Activated CD4-positive, alpha-beta T cell treated with anti-CD3 and anti-CD28 coated beads, Interleukin-2, amount 50 U/mL, for 1 hour (primary cell): ENCODE data around the gene TULP1.
A peak's percentile ranks its signal among the peaks of the same experiment; 100 is the strongest.
"Not testable (repeated sequence)": the region's sequence is repeated elsewhere in the genome, so short reads cannot be mapped to it uniquely, and the experiment has no call there.

ENCODE experiments used
- DNase-seq: peaks from one replicate; pipeline ENCODE4 v3.0.0-alpha.2; 2020

TULP1 gene

DNA sequence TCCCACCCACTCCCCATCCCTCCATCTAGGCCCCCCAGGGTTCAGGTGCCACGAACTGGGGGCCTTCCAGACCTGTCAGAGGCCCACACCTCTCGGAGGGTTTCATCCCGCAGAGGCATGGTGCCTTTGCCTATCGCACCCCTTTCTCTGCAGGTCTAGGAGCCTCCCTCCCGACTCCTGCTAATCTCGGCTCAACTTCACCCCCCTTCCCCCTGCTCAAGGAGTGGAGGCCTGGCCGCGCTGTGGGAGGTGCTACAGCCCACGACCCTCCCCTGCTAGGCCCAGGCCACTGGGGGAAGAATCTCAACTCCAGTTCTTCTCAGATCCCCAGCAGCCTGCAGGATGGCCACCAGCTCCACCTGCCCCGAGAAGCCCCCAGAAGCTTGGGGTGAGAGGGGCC, at the start of gene TULP1:
TULP1 (minus strand) TSS at position 157 of the 400 bp plus-strand sequence; CDS start at position 119, 38 bp downstream.
- DNase-seq = no peak

DNA sequence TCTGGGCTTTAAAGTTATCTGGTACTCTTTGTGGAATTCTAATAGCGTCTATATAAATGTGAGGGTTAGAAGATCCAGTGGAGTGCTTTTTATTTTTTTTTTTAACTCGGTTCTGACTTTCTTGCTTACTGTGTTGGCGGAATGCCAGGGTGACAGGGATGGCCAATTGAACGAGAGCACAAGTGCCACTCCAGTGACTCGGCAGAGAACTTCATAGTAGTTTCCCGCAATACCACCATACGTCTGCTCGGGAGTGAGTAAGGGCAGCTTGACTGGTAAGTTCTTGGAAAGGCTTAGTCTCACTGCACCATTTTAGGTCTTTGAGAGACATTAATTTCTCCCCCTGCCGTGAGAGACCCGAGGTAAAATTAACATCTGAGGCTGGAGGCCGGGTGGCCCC, 49.4 kb upstream of the TULP1 start:
- DNase-seq = no peak

DNA sequence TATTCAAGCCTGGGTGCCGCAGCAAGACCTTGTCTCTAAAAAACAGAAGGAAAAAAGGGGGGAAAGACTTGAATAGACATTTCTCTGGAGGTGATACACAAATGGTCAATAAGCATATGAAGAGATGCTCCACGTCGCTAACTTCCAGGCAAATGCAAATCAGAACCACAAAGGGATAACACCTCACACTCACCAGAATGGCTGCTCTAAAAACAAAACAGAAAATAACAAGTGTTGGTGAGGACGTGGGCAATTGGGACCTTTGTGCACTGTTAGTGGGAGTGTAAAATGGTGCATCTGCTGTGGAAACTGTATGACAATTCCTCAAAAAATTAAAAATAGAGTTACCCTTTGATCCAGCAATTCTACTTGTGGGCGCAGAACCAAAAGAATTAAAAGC, 48.4 kb upstream of the TULP1 start:
- DNase-seq = no peak

DNA sequence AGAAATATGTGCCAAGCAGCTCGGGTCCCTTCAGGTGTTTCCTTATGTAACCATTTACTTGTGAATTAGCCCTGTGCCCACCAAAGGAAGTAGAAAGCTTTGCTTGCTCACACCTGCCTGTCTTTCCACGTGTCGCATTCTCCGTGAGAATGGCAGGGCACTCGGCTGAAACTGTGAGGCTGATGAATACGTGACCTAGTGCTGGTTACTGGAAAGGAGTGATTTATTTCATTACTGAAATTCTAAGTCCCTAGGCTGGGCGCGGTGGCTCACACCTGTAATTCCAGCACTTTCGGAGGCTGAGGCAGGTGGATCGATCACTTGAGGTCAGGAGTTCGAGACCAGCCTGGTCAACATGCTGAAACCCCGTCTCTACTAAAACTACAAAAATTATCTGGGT, 45.9 kb upstream of the TULP1 start:
- DNase-seq = no peak

DNA sequence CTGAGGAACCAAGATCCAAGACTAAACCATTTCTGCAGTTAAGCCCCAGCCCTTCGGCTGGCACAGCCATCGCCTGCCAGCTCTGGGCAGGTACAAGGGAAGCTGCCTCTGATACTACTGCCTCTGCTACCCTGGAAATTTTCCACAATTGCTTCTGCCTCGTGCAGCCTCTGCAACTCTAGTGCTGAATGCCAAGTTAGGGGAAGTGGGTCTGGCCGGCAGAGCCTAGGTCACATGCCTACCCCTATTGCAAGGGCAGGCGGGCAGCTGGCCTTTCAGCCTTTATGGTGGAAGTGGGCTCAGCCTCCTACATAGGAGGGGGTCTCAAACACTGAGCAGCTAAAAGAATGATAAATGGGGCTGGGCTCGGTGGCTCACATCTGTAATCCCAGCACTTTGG, 44.5 kb upstream of the TULP1 start:
- DNase-seq = no peak

DNA sequence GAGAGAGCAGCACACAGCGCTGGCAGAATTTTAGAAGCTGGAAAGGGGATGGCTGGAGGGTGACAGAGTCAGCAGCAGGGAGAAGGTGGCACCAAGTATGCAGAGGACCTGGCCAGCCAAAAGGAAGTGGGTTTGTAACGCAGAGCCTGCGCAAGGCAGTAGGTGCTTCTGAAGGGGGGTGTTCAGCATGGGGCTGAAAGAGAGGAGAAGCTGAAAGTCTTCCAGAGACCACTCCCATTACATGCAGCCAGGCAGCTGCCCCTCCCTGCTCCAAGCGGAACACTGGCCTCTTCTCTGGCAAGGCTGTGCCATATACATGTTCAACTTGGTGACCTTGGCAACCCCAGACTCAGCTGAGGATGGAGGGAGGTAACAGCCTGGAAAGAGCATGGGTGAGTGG, 42.1 kb upstream of the TULP1 start:
- DNase-seq = no peak

DNA sequence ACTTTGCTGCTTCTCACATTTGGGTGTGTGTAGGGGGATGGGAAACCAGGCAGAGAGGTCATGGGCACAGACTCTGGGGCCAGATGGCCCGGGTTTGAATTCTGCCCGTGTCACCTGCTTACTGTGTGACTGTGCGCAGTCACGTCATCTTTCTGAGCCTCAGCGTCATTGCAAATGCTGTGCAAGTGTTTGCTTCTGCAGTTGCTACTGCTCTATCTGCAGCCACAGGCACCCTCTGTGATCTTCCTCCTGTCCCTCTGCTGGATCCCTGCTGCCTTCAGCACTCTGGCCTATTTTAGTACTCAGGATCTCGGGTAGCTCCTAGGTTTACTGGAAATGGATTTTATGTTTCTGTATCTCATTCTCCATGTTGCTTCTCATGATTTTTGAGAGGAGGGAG, 40.6 kb upstream of the TULP1 start:
- no peak for DNase-seq

DNA sequence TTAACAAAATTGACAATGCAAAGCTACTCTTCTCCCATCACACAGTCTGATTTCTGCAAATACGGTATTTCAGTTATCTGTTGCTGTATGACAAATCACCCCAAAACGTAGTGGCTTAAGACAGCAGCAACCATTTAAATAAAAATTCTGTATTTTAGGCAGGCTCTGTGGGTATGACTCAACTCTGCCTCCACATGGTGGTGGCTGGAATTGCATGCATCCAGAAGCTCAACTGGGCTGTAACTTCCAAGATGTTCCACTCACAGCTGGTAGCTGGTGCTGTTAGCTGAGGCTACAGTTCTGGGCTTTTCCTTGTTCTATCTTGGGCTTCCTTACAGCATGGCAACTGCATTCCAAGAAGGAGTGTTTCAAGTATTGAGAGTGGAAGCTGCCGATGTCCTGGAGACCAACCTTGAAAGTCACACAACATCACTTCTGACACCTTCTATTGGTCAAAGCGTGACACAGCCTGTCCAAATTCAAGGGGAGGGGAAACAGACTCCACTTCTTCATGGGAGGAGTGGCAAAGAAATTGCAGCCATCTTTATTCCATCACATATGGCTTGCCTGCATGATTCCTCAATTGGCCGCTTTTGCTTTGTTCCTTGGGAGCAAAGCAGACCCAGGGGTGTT, 39.7 kb upstream of the TULP1 start:
- peak; percentile 67 for DNase-seq

DNA sequence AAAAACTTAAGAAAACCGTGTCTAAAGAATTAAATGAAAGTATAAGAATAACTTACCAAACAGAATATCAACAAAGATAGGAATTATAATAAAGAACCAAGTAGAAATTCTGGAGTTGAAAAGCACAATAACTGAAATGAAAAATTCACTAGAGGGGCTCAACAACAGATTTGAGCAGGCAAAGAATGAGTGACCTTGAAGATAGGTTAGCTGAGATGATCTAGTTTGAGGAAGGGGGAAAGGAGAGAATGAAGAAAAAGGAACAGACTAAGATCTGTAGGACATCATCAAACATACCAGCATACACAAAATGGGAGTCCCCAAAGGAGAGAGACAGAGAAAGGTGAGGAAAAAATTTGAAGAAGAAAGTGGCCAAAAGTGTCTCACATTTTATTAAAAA, 37.7 kb upstream of the TULP1 start:
- no peak for DNase-seq

DNA sequence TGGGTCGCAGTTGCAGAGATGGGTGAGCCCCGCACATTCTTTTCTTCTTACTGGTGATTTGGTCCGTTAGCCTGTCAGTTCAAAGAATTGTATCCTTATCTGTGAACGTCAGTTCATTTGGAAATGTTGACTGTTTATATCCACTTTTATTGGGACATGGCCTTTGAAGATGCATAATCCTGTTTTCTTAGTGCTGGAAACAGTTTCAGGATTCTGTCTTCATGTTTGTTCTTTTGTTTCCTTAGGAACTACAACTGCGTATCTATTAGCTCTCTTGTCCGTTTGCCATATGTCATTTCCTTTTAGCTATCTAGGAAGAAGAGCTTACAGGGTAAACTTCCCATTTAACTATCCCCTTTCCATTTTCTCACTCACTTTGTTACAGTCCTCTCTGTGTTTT, 35.0 kb upstream of the TULP1 start:
- no peak for DNase-seq

DNA sequence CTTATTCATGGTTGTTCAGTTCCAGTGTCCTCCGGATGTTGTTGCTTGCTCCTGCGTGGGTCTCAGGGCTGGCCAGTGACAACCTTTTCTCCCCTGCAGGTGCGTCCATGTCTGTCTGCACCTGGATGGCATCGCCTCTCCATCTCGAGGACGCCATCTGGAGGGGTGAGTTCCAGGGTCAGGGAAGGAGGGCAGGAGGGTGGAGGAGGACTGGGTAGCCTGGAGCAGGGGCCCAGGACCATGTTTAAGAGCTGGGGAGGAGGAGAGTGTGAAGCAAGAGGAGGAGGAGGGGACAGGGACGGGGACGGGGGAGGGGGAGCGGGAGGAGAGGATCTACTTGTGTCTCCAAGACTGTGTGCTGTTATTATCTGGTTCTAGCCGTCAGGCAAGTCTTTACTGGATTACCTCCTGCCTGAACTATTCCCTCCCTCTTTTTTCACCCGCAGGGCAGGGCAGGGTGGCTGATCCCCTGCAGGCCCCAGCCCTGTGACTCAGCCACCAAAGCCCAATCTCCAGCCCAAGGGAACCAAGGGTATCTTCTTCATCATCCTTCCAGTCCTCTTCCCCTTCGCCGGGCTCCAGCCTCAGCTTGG, 32.2 kb upstream of the TULP1 start:
- no peak for DNase-seq

DNA sequence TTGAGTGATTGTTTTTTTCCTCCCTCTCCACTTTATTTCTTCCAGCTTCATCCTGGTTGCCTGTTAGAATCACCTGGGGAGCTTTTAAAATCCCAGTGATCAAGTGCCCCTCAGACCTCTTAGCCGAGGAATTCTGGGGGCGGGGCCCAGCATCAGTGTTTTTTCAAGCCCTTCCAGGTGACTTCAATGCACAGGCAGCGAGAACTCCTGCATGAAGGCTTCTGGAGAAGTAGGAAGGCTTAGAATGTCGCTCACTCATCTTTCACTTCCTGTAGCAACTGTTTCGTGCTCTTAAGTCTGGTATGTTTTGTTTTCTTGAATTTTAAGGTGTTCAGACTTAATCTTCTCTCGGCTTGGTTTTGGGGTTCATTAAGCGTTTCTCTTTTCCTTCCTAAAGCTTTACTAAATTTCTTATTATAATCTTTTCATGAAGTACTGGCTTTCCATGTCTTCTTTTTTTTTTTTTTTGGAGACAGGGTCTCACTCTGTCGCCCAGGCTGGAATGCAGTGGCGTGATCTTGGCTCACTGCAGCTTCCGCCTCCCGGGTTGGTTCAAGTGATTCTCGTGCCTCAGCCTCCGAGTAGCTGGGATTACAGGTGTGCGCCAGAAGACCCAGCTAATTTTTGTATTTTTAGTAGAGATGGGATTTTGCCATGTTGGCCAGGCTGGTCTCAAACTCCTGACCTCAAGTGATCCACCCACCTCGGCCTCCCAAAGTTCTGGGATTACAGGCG, 30.9 kb upstream of the TULP1 start:
- no peak for DNase-seq

DNA sequence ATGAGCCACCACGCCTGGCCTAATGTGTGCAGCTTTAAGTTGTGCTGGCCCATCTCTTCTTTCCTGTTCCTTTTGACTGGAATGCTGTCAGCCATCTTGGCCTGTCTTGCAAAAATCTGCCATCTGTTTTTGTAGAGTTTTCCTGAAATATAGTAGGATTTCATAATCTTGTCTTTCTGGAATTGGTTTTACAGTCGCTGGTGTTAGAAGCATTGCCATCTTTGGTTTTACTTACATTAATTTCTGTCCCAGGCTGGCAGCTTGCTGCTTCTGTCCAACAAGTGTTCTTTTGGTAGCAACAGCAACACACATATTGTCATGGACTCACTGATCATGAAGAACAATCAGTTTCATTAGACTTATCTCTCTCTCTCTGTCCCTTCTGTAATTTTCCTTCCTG, 29.1 kb upstream of the TULP1 start:
- DNase-seq = no peak

DNA sequence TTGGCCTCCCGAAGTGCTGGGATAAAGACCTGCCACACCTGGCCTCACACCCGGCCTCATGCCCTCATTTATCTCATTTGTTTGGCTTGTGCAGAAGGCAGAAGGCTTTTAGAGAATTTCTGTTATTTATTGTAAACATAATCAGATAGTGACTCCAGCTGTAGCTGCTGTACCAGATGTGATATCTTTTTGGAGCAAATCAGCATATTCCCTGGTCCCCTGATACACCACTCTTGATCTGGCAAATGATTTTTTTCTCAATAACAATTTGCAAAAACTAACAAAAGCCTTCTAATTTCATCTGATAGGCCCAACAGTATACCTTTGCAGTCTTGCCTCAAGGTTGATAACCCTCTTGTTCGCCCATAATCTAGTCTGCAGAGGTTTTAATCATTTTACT, 26.5 kb upstream of the TULP1 start:
- no peak for DNase-seq

DNA sequence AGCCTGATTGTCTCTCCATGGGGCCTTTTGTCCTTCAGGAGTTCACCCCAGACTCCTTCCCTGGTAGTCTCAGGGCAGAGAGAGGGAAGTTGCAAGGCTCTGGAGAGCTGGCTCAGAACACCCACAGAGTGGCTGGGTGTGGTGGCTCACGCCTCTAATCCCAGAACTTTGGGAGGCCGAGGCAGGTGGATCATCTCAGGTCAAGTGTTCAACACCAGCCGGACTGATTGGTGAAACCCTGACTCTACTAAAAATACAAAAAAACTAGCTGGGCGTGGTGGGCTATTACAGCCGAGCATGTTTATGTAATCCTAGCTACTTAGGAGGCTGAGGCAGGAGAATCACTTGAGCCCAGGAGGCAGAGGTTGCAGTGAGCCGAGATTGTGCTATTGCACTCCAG, 23.2 kb upstream of the TULP1 start:
- not testable (repeated sequence) for DNase-seq

DNA sequence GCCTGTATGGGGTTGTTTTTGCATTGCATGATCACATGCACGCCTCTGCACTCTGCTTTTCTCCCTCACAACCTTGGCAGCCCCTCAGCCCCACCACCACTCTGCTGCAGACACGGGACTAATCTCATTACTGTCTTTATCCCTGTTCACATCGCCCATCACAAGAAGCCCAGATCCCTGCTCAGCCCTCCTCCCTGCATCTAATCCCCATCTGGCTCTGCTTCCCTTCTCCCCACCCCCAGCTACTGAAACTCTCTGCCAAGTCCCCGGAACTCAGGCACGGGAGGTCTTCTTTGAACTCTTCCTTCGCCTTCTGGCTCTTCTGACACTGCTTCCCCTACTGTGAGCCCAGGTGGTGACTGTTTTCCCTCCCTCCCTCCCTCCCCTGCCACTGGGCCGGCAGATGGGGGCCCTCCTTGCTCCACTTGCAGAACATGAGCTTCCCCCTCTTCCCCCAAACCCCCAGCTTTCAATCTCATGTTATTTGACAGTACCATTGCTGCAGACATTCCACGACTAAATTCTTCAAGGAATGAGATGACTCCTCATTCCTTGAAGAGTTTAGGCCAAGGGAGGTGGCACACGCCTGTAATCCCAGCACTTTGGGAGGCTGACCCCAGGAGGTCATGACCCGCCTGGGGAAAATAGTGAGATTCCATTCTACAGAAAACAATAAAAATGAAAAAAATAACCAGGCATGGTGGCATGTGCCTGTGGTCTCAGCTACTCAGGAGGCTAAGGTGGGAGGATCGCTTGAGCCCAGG, 21.9 kb upstream of the TULP1 start:
- DNase-seq = no peak

DNA sequence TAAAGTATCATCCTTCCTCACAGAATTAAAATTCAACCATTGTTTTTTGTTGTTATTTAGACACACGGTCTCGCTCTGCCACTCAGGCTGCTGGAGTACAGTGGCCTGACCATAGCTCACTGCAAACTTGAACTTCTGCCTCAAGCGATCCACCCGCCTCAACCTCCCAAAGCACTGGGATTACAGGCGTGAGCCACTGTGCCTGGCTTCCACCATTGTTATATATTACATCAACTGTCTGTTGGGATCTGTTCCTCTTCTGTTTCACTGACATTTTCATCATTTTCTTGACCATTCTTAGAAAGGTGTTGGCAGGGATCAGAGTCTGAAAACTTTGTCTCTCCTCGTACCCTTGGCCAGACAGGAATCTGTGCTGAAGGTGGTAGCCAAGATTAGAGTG, 21.3 kb upstream of the TULP1 start:
- DNase-seq = no peak

DNA sequence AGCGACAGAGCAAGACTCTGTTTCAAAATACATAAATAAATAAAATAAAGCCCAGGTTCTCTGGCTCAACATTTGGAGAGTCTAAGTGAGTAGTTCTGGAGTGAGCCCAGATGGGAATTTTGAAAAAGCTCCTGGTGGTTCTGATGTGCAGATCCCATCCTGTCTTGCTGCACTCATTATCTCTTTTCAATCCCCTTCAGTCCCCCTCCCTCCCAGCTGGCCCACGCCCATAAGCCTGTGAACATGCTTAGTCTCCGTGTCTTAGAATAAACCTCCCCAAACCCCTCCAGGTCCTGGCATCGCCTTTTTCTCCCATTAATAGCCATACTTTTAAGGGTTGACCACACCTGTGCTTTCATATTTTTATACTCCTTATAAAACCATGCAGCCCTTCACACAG, 19.4 kb upstream of the TULP1 start:
- no peak for DNase-seq

DNA sequence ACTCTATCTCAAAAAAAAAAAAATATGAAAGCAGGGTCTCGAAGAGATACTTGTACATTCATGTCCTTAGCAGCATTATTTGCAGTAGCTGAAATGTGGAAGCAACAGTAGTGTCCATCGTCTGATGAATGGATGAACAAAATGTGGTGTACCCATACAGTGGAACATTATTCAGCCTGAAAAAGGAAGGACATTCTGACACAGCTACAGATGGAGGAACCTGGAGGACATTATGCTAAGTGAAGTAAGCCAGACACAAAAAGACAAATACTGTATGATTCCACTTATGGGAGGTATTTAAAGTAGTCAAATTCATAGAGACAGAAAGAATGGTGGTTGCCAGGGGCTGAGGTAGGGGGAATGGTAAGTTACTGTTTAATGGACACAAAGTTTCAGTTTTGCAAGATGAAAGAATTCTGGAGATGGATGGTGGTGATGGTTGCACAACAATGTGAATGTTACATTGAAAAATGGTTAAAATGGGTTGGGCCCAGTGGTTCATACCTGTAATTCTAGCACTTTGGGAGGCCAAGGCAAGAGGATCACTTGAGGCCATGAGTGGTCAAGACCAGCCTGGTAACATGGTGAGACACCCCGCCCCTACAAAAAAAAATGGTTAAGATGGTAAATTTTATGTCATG, 11.8 kb upstream of the TULP1 start:
- no peak for DNase-seq

DNA sequence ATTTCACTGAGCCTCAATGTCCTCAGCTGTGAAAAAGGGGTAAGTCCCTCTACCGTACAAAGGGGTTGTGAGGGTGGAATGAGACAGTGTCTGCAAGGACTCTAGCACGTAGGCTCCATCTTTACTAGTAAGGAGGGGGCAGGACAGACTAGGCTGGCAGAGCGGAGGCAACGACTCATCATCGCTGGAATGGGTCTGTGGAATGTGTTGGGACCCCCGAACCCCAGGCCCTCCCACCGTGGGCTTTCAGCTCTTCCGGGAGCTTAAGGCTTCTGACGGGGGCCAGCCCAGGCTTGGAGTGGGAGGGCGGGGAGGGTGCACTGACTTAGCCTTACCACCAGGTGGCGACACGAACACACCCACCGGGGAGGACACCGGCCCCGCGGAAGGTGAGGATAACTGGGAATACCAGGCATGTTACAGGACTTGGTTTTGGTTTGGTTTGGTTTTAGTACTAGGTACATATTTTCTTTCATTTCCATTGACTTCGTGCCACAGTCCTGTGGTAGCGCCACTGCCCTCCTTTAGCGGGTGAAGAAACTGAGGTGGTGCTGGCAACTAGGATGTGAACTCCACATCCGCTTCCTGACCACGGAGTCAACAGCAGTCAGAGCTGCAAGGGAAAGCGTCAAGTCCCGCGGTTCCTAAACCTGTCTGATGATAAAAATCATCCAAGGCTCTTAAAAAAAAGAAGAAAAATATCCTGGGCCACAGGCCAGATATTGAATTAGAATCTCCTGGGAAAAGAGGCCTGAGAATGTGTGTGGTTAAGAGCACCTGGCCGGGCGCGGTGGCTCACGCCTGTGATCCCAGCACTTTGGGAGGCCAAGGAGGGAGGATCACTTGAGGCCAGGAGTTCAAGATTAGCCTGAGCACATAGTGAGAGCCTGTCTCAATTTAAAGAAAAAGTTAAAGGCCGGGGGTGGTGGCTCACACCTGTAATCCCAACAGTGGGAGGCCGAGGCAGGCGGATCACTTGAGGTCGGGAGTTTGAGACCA, 10.3 kb upstream of the TULP1 start:
- DNase-seq = peak; percentile 75

DNA sequence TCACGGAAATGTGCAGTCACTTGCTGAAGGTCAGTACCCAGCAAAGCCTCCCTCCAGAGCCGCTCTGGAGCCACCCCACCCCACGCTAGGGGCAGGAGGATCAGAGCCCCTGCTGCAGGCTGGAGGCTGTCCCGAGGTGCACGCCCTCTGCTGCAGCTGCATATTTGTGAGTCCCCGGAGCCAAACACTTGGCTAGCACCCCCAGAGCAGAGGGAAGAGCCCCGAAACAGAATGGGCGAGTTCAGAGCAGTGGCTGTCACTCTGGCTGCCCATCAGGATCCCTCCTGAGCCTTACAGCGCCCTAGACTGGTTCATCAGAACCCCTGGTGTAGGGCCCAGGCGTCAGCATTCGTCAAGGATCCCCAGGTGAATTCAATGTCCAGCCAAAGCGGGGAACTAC, 9.5 kb upstream of the TULP1 start:
- no peak for DNase-seq

DNA sequence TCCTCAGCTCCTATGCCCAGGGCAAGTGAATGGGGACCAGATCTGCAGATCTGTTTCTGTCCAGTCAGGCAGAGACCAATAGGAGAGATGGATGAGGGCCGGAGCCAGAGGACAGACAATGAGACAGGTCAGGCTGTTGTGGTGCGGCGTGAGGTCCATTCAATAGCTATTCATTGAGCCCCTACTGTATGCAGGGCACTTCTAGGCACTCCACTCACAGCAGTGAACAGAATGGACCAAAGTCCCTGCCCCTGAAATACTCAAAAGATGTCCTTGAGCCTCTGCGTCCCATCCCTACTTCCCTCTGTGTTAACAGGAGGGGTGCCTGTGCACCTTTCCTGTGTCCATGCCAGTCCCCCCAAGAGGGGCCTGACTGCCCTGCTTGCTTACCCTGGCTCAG, 8.5 kb upstream of the TULP1 start:
- no peak for DNase-seq
